Dermis microvascular lymphatic vessel endothelial cell (primary cell): ENCODE measurements around the gene SASH1. TPM values are rescaled to one million over a fixed set of nuclear protein-coding genes. Genes with fewer than 3 reads are reported as not detected.
A peak's percentile ranks its signal among the peaks of the same experiment; 100 is the strongest.
"Not testable (repeated sequence)": the region's sequence is repeated elsewhere in the genome, so short reads cannot be mapped to it uniquely, and the experiment has no call there.

ENCODE experiments used
- DNase-seq, 2 donors: peaks; one replicate each; pipeline versions ENCODE4 v3.0.0 to v3.0.0-alpha.2; 2010; ENCODE audit warnings: low read depth in 2 of 2
- total RNA-seq: library from RNA; depleted of rRNA; stranded (reverse); fragments of >200 nt; gene quantifications from 2 replicates; pipeline ENCODE4 v1.2.1, GENCODE V29; 2014

SASH1 gene
- total RNA-seq, 1 donor from 2014 or later, result 49.3 TPM

GRCh38 chr6:148578489-148578814 lies 235.8 kb downstream of the SASH1 start:
- no peak for DNase-seq

- no peak for DNase-seq
These were observed 236.4 kb downstream of the SASH1 start for GRCh38 chr6:148578837-148579565.

GRCh38 chr6:148580442-148580841 lies 237.8 kb downstream of the SASH1 start:
- DNase-seq, result no peak

- no peak for DNase-seq
These were observed 241.0 kb downstream of the SASH1 start for GRCh38 chr6:148583631-148584030.

GRCh38 chr6:148585641-148586040 lies 243.0 kb downstream of the SASH1 start:
- DNase-seq, result not testable (repeated sequence)

GRCh38 chr6:148590883-148591282 lies 248.2 kb downstream of the SASH1 start:
- no peak for DNase-seq

GRCh38 chr6:148591656-148592055 lies 249.0 kb downstream of the SASH1 start:
- no peak for DNase-seq

GRCh38 chr6:148593130-148593812 lies 250.6 kb downstream of the SASH1 start:
- no peak for DNase-seq

GRCh38 chr6:148593813-148594170 lies 251.2 kb downstream of the SASH1 start:
- no peak for DNase-seq

- no peak for DNase-seq
These were observed 252.9 kb downstream of the SASH1 start for GRCh38 chr6:148595550-148595949.

GRCh38 chr6:148596891-148597455 lies 254.3 kb downstream of the SASH1 start:
- no peak for DNase-seq

- no peak for DNase-seq
These were observed 256.1 kb downstream of the SASH1 start for GRCh38 chr6:148598724-148599123.

- DNase-seq, result peak in 1 of 2 donors; percentile 4
These were observed 257.4 kb downstream of the SASH1 start for GRCh38 chr6:148599967-148600426.
